Esophagus muscularis mucosa (tissue), 4 donors: ENCODE measurements around the gene SPECC1. TPM values are rescaled to one million over a fixed set of nuclear protein-coding genes. Genes with fewer than 3 reads are reported as not detected.

Source experiments
- DNase-seq: peaks from one replicate; pipeline ENCODE4 v3.0.0-alpha.2; 2017; ENCODE audit errors: extremely low spot score
- H3K27ac ChIP-seq, 4 donors: fragments of 200-600 bp; sonication (generic); replicated peaks in 1 of 4; 1 replicate in 3 of 4; 2 replicates in 1 of 4; pipeline ENCODE4 v1.5.1; 2016 to 2019; ENCODE audit warnings: mild to moderate bottlenecking in 1 of 4
- H3K27me3 ChIP-seq, 4 donors: fragments of 200-600 bp; sonication (generic); one replicate each; pipeline versions ENCODE4 v1.5.1 to v1.6.0; 2016 to 2019
- H3K36me3 ChIP-seq, 4 donors: fragments of 200-600 bp; sonication (generic); one replicate each; pipeline ENCODE4 v1.5.1; 2016 to 2019
- H3K4me1 ChIP-seq, 4 donors: fragments of 200-600 bp; sonication (generic); one replicate each; pipeline ENCODE4 v1.5.1; 2016 to 2019
- H3K4me3 ChIP-seq, 4 donors: fragments of 200-600 bp; sonication (generic); 1 replicate in 2 of 4; 2 replicates in 2 of 4; pipeline ENCODE4 v1.5.1; 2016 to 2019; ENCODE audit warnings: mild to moderate bottlenecking in 4 of 4, moderate library complexity in 1 of 4
- H3K9me3 ChIP-seq, 4 donors: fragments of 200-600 bp; sonication (generic); 1 replicate in 3 of 4; 2 replicates in 1 of 4; pipeline ENCODE4 v1.5.1; 2016 to 2019
- CTCF ChIP-seq, 3 experiments: fragments of 200-600 bp in 2 of 3; fragments of 450-650 bp in 1 of 3; sonication (generic) in 2 of 3; IDR thresholded peaks; one replicate each; pipeline ENCODE4 v1.5.1; 2017 to 2019; ENCODE audit warnings: antibody characterized with exemption in 3 of 3, mild to moderate bottlenecking in 2 of 3, moderate library complexity in 1 of 3
- EP300 ChIP-seq: sonication (generic); formaldehyde crosslinking; IDR thresholded peaks from one replicate; pipeline ENCODE4 v1.6.1; 2017; ENCODE audit warnings: antibody characterized with exemption
- POLR2A ChIP-seq: fragments of 450-650 bp; IDR thresholded peaks from one replicate; pipeline ENCODE4 v1.6.1; 2017; ENCODE audit warnings: antibody characterized with exemption, moderate library complexity, mild to moderate bottlenecking, low read depth
- POLR2AphosphoS5 ChIP-seq, 2 donors: sonication (generic); formaldehyde crosslinking; IDR thresholded peaks; one replicate each; pipeline ENCODE4 v1.6.1; 2017; ENCODE audit warnings: antibody characterized with exemption in 2 of 2
- WGBS: methylation state at CpG from one replicate; pipeline ENCODE4 v1.1.5; 2018; 5-methylcytosine and 5-hydroxymethylcytosine counted together
- intact Hi-C: fragments of 100-400 bp; cut with DNase I; formaldehyde crosslinking; loops from one replicate; pipeline ENCODE4 v1.15.1; 2023
- total RNA-seq, 4 donors: library from RNA; depleted of rRNA; stranded (reverse); fragments of >200 nt; gene quantifications; one replicate each; pipeline versions ENCODE4 v1.1.0 to v1.2.1, GENCODE V29; 2016

SPECC1 gene
- total RNA-seq, 4 donors from 2014 or later, result 16.7 to 28.8 (median 24.7) TPM

- intact Hi-C loops, result no loop called here
- H3K27me3 ChIP-seq, result no peaks in the 10 kb centered on the region
- DNase-seq, result no peak
- H3K4me1 ChIP-seq, result peaks cover 12 to 25% (median 19%) of the 10 kb centered on the region in 4 donors
- no peak overlapping the region for H3K4me3 ChIP-seq
- no peaks in the 10 kb centered on the region for H3K9me3 ChIP-seq
- H3K36me3 ChIP-seq, result no peaks in the 10 kb centered on the region
- TF ChIP-seq CTCF (IDR thresholded peaks at IDR 0.05), result no peak
- TF ChIP-seq POLR2AphosphoS5 (IDR thresholded peaks at IDR 0.05), result no peak
- no peak for TF ChIP-seq POLR2A
- no peak for TF ChIP-seq EP300
- WGBS, result 65% methylated on average over 6 of the region's 6 CpGs
- H3K27ac ChIP-seq, result no peak overlapping the region
Measured at GRCh38 chr17:20125724-20126123, 116.6 kb downstream of the SPECC1 start.

- no peak overlapping the region for H3K27ac ChIP-seq
- no peaks in the 10 kb centered on the region for H3K36me3 ChIP-seq
- no peak for DNase-seq
- H3K4me3 ChIP-seq, result no peak overlapping the region
- intact Hi-C loops, result no loop called here
- H3K4me1 ChIP-seq, result peaks cover 3 to 12% (median 7%) of the 10 kb centered on the region in 4 donors
- no peaks in the 10 kb centered on the region for H3K27me3 ChIP-seq
- TF ChIP-seq POLR2AphosphoS5 (IDR thresholded peaks at IDR 0.05) (no peak), EP300 (no peak), POLR2A (no peak), CTCF (IDR thresholded peaks at IDR 0.05) (no peak)
- peaks cover 0 to 4% (median 2%) of the 10 kb centered on the region in 4 donors for H3K9me3 ChIP-seq
- WGBS, result 92% methylated on average over 6 of the region's 6 CpGs
Measured at GRCh38 chr17:20127360-20128035, 118.3 kb downstream of the SPECC1 start.

GRCh38 chr17:20128036-20128667, 119.0 kb downstream of the SPECC1 start:
- peaks cover 0 to 4% (median 2%) of the 10 kb centered on the region in 4 donors for H3K9me3 ChIP-seq
- no peak overlapping the region for H3K4me3 ChIP-seq
- no peak overlapping the region for H3K27ac ChIP-seq
- no peaks in the 10 kb centered on the region for H3K36me3 ChIP-seq
- TF ChIP-seq EP300 (no peak), POLR2AphosphoS5 (IDR thresholded peaks at IDR 0.05) (no peak), CTCF (IDR thresholded peaks at IDR 0.05) (no peak), POLR2A (no peak)
- peaks cover 3 to 9% (median 6%) of the 10 kb centered on the region in 4 donors for H3K4me1 ChIP-seq
- no peak for DNase-seq
- intact Hi-C loops, result no loop called here
- WGBS, result 52% methylated on average over 4 of the region's 4 CpGs
- no peaks in the 10 kb centered on the region for H3K27me3 ChIP-seq

GRCh38 chr17:20133517-20133916, 124.4 kb downstream of the SPECC1 start:
- WGBS, result 74% methylated on average over 5 of the region's 5 CpGs
- no peaks in the 10 kb centered on the region for H3K4me1 ChIP-seq
- TF ChIP-seq POLR2AphosphoS5 (IDR thresholded peaks at IDR 0.05) (no peak), POLR2A (no peak), EP300 (no peak), CTCF (IDR thresholded peaks at IDR 0.05) (no peak)
- H3K9me3 ChIP-seq, result peaks cover 0 to 4% (median 2%) of the 10 kb centered on the region in 4 donors
- H3K36me3 ChIP-seq, result no peaks in the 10 kb centered on the region
- intact Hi-C loops, result no loop called here
- DNase-seq, result no peak
- no peak overlapping the region for H3K27ac ChIP-seq
- no peak overlapping the region for H3K4me3 ChIP-seq
- no peaks in the 10 kb centered on the region for H3K27me3 ChIP-seq
